ENCODE data around the gene LRRC4C.

Gene LRRC4C

GRCh38 chr11:41414771-41415440 lies 44.5 kb downstream of the LRRC4C start:
- no peak for DNase-seq (ENCODE audit: low read depth)

- no peak for DNase-seq (ENCODE audit: low read depth)
Observed at GRCh38 chr11:41413843-41414242, 45.6 kb downstream of the LRRC4C start.

- no peak for DNase-seq (ENCODE audit: low read depth)
Observed at GRCh38 chr11:41405812-41406211, 53.6 kb downstream of the LRRC4C start.

- no peak for DNase-seq (ENCODE audit: low read depth)
Observed at GRCh38 chr11:41404109-41404508, 55.3 kb downstream of the LRRC4C start.

GRCh38 chr11:41403458-41403857 lies 56.0 kb downstream of the LRRC4C start:
- no peak for DNase-seq (ENCODE audit: low read depth)

GRCh38 chr11:41400819-41401382 lies 58.6 kb downstream of the LRRC4C start:
- no peak for DNase-seq (ENCODE audit: low read depth)

GRCh38 chr11:41400124-41400523 lies 59.3 kb downstream of the LRRC4C start:
- DNase-seq (ENCODE audit: low read depth) = no peak

GRCh38 chr11:41399323-41399722 lies 60.1 kb downstream of the LRRC4C start:
- DNase-seq (ENCODE audit: low read depth) = no peak

- DNase-seq (ENCODE audit: low read depth) = no peak
Observed at GRCh38 chr11:41398175-41398574, 61.3 kb downstream of the LRRC4C start.

- no peak for DNase-seq (ENCODE audit: low read depth)
Observed at GRCh38 chr11:41394521-41395195, 64.8 kb downstream of the LRRC4C start.

GRCh38 chr11:41392596-41392995 lies 66.9 kb downstream of the LRRC4C start:
- DNase-seq (ENCODE audit: low read depth) = no peak

- no peak for DNase-seq (ENCODE audit: low read depth)
Observed at GRCh38 chr11:41389623-41390130, 69.8 kb downstream of the LRRC4C start.

- DNase-seq (ENCODE audit: low read depth) = no peak
Observed at GRCh38 chr11:41384329-41384728, 75.1 kb downstream of the LRRC4C start.

- no peak for DNase-seq (ENCODE audit: low read depth)
Observed at GRCh38 chr11:41383768-41384167, 75.7 kb downstream of the LRRC4C start.

- DNase-seq (ENCODE audit: low read depth) = no peak
Observed at GRCh38 chr11:41382927-41383326, 76.5 kb downstream of the LRRC4C start.

- no peak for DNase-seq (ENCODE audit: low read depth)
Observed at GRCh38 chr11:41379084-41379483, 80.4 kb downstream of the LRRC4C start.

- no peak for DNase-seq (ENCODE audit: low read depth)
Observed at GRCh38 chr11:41377709-41378394, 81.6 kb downstream of the LRRC4C start.

GRCh38 chr11:41351825-41352224 lies 107.6 kb downstream of the LRRC4C start:
- no peak for DNase-seq (ENCODE audit: low read depth)

GRCh38 chr11:41346042-41346441 lies 113.4 kb downstream of the LRRC4C start:
- DNase-seq (ENCODE audit: low read depth) = no peak

- no peak for DNase-seq (ENCODE audit: low read depth)
Observed at GRCh38 chr11:41334007-41334933, 125.2 kb downstream of the LRRC4C start.

GRCh38 chr11:41333357-41333756 lies 126.1 kb downstream of the LRRC4C start:
- DNase-seq (ENCODE audit: low read depth) = no peak

- DNase-seq (ENCODE audit: low read depth) = no peak
Observed at GRCh38 chr11:41328324-41328723, 131.1 kb downstream of the LRRC4C start.
